ENCODE results near the gene PRDM12.

PRDM12 gene

DNA sequence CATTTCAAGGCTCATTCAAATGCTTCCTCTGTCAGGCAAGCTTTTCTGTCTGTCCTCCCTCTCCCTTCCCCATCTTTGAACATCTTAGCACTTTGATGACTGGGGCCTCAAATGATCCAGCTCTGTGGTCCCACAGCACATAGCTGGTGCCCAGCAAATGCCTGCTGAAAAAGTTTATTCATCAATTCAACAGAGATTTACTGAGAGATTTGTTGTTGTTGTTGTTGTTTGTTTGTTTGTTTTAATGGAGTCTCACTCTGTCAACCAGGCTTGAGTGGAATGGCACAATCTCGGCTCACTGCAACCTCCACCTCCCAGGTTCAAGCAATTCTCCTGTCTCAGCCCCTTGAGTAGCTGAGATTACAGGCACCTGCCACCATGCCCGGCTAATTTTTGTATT lies 23.2 kb downstream of the PRDM12 start:
- H3K27ac ChIP-seq: no peak overlapping the region
- no peak overlapping the region for H3K4me2 ChIP-seq (ENCODE audit: low read length)
- no peak overlapping the region for H2AFZ ChIP-seq
- no peaks in the 10 kb centered on the region for H3K36me3 ChIP-seq (ENCODE audit: control insufficient read depth, insufficient read depth, low read length)
- no peak overlapping the region for H3K4me3 ChIP-seq (ENCODE audit: low read depth, low read length)
- H3K4me1 ChIP-seq: no peaks in the 10 kb centered on the region
- no peaks in the 10 kb centered on the region for H3K9me3 ChIP-seq (ENCODE audit: control insufficient read depth, low read length)
- no peak overlapping the region for H3K9ac ChIP-seq
- H3K79me2 ChIP-seq: no peaks in the 10 kb centered on the region
- TF ChIP-seq, protein P1, sequence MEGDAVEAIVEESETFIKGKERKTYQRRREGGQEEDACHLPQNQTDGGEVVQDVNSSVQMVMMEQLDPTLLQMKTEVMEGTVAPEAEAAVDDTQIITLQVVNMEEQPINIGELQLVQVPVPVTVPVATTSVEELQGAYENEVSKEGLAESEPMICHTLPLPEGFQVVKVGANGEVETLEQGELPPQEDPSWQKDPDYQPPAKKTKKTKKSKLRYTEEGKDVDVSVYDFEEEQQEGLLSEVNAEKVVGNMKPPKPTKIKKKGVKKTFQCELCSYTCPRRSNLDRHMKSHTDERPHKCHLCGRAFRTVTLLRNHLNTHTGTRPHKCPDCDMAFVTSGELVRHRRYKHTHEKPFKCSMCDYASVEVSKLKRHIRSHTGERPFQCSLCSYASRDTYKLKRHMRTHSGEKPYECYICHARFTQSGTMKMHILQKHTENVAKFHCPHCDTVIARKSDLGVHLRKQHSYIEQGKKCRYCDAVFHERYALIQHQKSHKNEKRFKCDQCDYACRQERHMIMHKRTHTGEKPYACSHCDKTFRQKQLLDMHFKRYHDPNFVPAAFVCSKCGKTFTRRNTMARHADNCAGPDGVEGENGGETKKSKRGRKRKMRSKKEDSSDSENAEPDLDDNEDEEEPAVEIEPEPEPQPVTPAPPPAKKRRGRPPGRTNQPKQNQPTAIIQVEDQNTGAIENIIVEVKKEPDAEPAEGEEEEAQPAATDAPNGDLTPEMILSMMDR (IDR thresholded peaks at IDR 0.05): no peak
- no peaks in the 10 kb centered on the region for H3K27me3 ChIP-seq (ENCODE audit: control insufficient read depth, insufficient read depth, low read length)

DNA sequence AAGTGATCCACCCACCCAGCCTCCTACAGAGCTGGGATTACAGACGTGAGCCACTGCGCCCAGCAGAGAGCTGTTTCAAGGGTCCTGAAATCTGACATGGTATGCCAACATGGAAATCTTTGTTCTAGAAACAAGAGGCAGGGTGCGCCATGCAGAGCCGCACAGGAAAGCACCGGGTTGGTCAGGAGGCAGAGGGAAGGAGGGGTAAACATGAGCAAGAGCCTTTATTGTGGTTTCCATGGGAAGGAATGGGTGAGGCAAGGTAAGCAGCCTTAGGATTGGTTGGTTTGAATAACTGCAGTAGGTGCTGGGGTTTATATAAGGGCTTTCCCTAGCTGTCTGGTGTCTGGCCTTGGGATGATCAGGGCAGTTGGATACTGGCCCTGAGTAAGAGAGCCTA lies 23.7 kb downstream of the PRDM12 start:
- Histone ChIP-seq H3K79me2 (no peaks in the 10 kb centered on the region), H3K27ac (no peak overlapping the region), H3K36me3 (ENCODE audit: control insufficient read depth, insufficient read depth, low read length) (no peaks in the 10 kb centered on the region), H3K4me2 (ENCODE audit: low read length) (no peak overlapping the region), H2AFZ (no peak overlapping the region), H3K4me3 (ENCODE audit: low read depth, low read length) (no peak overlapping the region), H3K9me3 (ENCODE audit: control insufficient read depth, low read length) (no peaks in the 10 kb centered on the region), H3K27me3 (ENCODE audit: control insufficient read depth, insufficient read depth, low read length) (no peaks in the 10 kb centered on the region), H3K4me1 (no peaks in the 10 kb centered on the region), H3K9ac (no peak overlapping the region)
- TF ChIP-seq, protein P1 (IDR thresholded peaks at IDR 0.05): no peak

DNA sequence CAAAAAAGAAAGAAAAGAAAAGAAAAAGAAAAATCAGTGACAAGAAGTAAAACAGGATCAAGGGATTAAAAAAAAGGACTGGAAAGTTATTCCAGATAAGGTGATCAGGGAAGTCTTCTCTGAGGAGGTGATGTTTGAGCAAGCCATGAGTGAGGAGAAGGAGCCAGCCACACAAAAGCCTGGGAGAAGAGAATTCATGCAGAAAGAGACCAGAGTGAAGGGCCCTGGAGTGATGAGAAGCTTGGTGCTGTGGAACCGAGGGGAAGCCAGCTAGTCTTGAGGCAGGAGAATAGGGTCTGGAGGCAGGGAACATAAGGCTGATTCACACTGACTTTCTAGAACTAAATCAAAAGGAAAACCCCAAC lies 25.2 kb downstream of the PRDM12 start:
- TF ChIP-seq, protein P1 (IDR thresholded peaks at IDR 0.05): no peak
- H3K4me1 ChIP-seq: no peaks in the 10 kb centered on the region
- H3K9ac ChIP-seq: no peak overlapping the region
- no peak overlapping the region for H3K4me3 ChIP-seq (ENCODE audit: low read depth, low read length)
- H3K27ac ChIP-seq: no peak overlapping the region
- no peaks in the 10 kb centered on the region for H3K36me3 ChIP-seq (ENCODE audit: control insufficient read depth, insufficient read depth, low read length)
- H3K9me3 ChIP-seq (ENCODE audit: control insufficient read depth, low read length): no peaks in the 10 kb centered on the region
- peaks cover 5% of the 10 kb centered on the region for H3K79me2 ChIP-seq
- H3K4me2 ChIP-seq (ENCODE audit: low read length): no peak overlapping the region
- no peak overlapping the region for H2AFZ ChIP-seq
- no peaks in the 10 kb centered on the region for H3K27me3 ChIP-seq (ENCODE audit: control insufficient read depth, insufficient read depth, low read length)

DNA sequence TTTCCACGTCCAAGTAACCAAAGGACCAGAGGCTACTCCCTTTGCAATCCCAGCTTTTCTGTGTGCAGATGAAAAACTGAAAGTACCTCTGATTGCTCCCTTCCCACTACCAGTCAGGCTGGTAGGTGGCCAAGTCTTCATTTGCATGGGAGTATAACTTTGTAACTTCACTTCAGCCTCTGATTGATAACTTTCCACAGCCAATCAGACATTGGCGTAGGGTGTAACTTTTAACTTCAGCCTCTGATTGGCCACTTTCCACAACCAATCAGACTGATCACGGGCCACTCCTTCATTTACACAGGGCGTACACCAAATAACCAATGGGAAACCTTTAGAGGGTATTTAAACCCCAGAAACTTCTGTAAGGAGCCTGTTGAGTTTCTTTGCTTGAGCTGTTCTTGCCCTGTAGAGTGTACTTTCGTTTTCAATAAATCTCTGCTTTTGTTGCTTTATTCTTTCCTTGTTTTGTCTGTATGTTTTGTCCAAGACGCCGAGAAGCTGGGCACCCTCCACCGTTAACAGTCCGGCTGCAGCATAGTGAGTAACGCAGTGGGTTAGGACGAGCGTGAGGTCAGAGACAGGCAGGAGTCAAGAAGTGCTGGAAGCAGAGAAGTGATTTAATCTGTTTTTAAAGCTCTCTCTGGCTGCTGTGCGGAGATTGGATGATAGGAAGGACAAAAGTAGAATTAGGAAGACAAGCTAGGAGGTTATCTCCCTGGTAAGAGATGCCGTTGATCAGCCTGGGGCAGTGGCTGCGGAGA lies 25.7 kb downstream of the PRDM12 start:
- Histone ChIP-seq H3K4me2 (ENCODE audit: low read length) (no peak overlapping the region), H3K36me3 (ENCODE audit: control insufficient read depth, insufficient read depth, low read length) (no peaks in the 10 kb centered on the region), H3K9me3 (ENCODE audit: control insufficient read depth, low read length) (no peaks in the 10 kb centered on the region), H3K4me3 (ENCODE audit: low read depth, low read length) (no peak overlapping the region), H3K79me2 (peaks cover 5% of the 10 kb centered on the region), H3K27ac (no peak overlapping the region), H3K9ac (no peak overlapping the region), H3K27me3 (ENCODE audit: control insufficient read depth, insufficient read depth, low read length) (no peaks in the 10 kb centered on the region), H3K4me1 (no peaks in the 10 kb centered on the region), H2AFZ (peak overlapping the region; percentile 13)
- TF ChIP-seq, protein P1 (IDR thresholded peaks at IDR 0.05): no peak

DNA sequence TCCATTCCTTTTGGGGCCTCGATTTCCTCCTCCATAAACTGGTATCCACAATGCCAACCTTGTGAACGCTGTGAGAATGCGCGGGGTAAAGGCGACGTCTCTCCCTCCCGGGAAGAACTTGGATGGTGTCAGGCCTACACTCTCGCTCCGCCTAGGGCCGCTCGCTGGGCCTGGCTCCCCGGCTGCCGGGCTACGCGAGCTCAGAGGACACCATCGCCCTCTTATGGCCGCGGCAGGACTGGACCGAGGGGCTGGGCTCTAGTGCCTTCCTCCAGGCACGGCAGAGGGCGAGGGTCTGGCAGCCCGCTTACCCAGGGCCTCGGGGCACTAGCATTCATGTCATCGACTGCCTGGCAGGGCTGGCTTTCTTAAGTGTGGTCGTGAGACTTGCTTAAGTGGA lies 27.9 kb downstream of the PRDM12 start:
- H3K79me2 ChIP-seq: peaks cover 5% of the 10 kb centered on the region
- no peaks in the 10 kb centered on the region for H3K36me3 ChIP-seq (ENCODE audit: control insufficient read depth, insufficient read depth, low read length)
- no peaks in the 10 kb centered on the region for H3K27me3 ChIP-seq (ENCODE audit: control insufficient read depth, insufficient read depth, low read length)
- no peak overlapping the region for H3K4me2 ChIP-seq (ENCODE audit: low read length)
- no peak overlapping the region for H2AFZ ChIP-seq
- H3K27ac ChIP-seq: no peak overlapping the region
- H3K9ac ChIP-seq: no peak overlapping the region
- no peak overlapping the region for H3K4me3 ChIP-seq (ENCODE audit: low read depth, low read length)
- no peaks in the 10 kb centered on the region for H3K9me3 ChIP-seq (ENCODE audit: control insufficient read depth, low read length)
- no peaks in the 10 kb centered on the region for H3K4me1 ChIP-seq
- TF ChIP-seq, protein P1 (IDR thresholded peaks at IDR 0.05): no peak
